ENCODE results near the gene RPS6KA4.

- TF ChIP-seq, protein P1, sequence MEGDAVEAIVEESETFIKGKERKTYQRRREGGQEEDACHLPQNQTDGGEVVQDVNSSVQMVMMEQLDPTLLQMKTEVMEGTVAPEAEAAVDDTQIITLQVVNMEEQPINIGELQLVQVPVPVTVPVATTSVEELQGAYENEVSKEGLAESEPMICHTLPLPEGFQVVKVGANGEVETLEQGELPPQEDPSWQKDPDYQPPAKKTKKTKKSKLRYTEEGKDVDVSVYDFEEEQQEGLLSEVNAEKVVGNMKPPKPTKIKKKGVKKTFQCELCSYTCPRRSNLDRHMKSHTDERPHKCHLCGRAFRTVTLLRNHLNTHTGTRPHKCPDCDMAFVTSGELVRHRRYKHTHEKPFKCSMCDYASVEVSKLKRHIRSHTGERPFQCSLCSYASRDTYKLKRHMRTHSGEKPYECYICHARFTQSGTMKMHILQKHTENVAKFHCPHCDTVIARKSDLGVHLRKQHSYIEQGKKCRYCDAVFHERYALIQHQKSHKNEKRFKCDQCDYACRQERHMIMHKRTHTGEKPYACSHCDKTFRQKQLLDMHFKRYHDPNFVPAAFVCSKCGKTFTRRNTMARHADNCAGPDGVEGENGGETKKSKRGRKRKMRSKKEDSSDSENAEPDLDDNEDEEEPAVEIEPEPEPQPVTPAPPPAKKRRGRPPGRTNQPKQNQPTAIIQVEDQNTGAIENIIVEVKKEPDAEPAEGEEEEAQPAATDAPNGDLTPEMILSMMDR (IDR thresholded peaks at IDR 0.05) = no peak
- TF ChIP-seq ZFX (IDR thresholded peaks at IDR 0.05; ENCODE audit: borderline replicate concordance) = no peak
These were observed 48.7 kb downstream of the RPS6KA4 start for GRCh38 chr11:64407630-64408029.

All from 22Rv1 (cell line).